HTR-8/SVneo (cell line): ENCODE results near the gene MFSD11.
"Not testable (repeated sequence)": the region's sequence is repeated elsewhere in the genome, so short reads cannot be mapped to it uniquely, and the experiment has no call there.

Source experiments
- DNase-seq: peaks from one replicate; pipeline ENCODE4 v3.0.0; 2011; ENCODE audit warnings: low spot score, mixed read lengths; ENCODE audit not compliant: insufficient read length
- FAIRE-seq: peaks from 2 replicates; lab custom pipeline; 2011; peaks lifted over from hg19 to GRCh38; lab: Jason Lieb, UNC

MFSD11 gene

GRCh38 chr17:76725580-76726230 lies 12.2 kb upstream of the MFSD11 start:
- FAIRE-seq (no peak), DNase-seq (no peak)

- peak; percentile 76 for FAIRE-seq
- peak; percentile 96 for DNase-seq
Measured at GRCh38 chr17:76726231-76726775, 11.6 kb upstream of the MFSD11 start, which contains the start of gene JMJD6. TSS of gene JMJD6 (minus strand) at chr17:76726606. CDS start at chr17:76726475, 131 bp downstream.

GRCh38 chr17:76726776-76727718 lies 10.9 kb upstream of the MFSD11 start, which contains the start of gene METTL23:
TSS of gene METTL23 (plus strand) at chr17:76726839. CDS start at chr17:76729711, 2,872 bp downstream.
- DNase-seq (peak; percentile 84), FAIRE-seq (no peak)

GRCh38 chr17:76727745-76728456 lies 10.0 kb upstream of the MFSD11 start:
- FAIRE-seq: no peak

GRCh38 chr17:76731800-76732733 lies 5.9 kb upstream of the MFSD11 start:
- DNase-seq, FAIRE-seq: not testable (repeated sequence)

More at GRCh38 chr17:76727745-76728456, 10.0 kb upstream of the MFSD11 start:
- no peak for DNase-seq

GRCh38 chr17:76732734-76733617 lies 4.9 kb upstream of the MFSD11 start:
- no peak for FAIRE-seq
- no peak for DNase-seq

- DNase-seq: no peak
- FAIRE-seq: no peak
Measured at GRCh38 chr17:76733618-76733957, 4.3 kb upstream of the MFSD11 start.

GRCh38 chr17:76734080-76734840 lies 3.7 kb upstream of the MFSD11 start:
- no peak for DNase-seq
- no peak for FAIRE-seq

- DNase-seq: no peak
- FAIRE-seq: no peak
Measured at GRCh38 chr17:76735006-76735405, 2.9 kb upstream of the MFSD11 start.

GRCh38 chr17:76735586-76736348 lies 2.2 kb upstream of the MFSD11 start:
- DNase-seq (no peak), FAIRE-seq (no peak)

GRCh38 chr17:76736349-76737081 lies 1.4 kb upstream of the MFSD11 start:
- no peak for DNase-seq
- FAIRE-seq: peak; percentile 65

- peak; percentile 98 for DNase-seq
- FAIRE-seq: peak; percentile 83
Measured at GRCh38 chr17:76737082-76737675, 740 bp upstream of the MFSD11 start, which contains the start of gene SRSF2. TSS of gene SRSF2 (minus strand) at chr17:76737331. CDS start at chr17:76737160, 171 bp downstream.

GRCh38 chr17:76738468-76738850 lies 540 bp downstream of the MFSD11 start:
- DNase-seq (no peak), FAIRE-seq (no peak)

- DNase-seq, FAIRE-seq: not testable (repeated sequence)
Measured at GRCh38 chr17:76739568-76740115, 1.7 kb downstream of the MFSD11 start.
